Smooth muscle cell (in vitro differentiated cells): ENCODE results near the gene TIFAB. TPM values are rescaled to one million over a fixed set of nuclear protein-coding genes. Genes with fewer than 3 reads are reported as not detected.
A peak's percentile ranks its signal among the peaks of the same experiment; 100 is the strongest.

ENCODE experiments used
- DNase-seq: peaks from one replicate; lab custom pipeline; 2025; ENCODE audit not compliant: unreplicated experiment; lab: John Stamatoyannopoulos, UW
- H2AFZ ChIP-seq: fragments of 200-600 bp; sonication (generic); 2 replicates; pipeline ENCODE4 v1.6.0; 2016; ENCODE audit warnings: antibody characterized with exemption, low read depth, mild to moderate bottlenecking
- H3F3A ChIP-seq: fragments of 200-600 bp; sonication (generic); 2 replicates; pipeline ENCODE4 v1.6.0; 2017; ENCODE audit warnings: antibody characterized with exemption, low read depth
- H3K27ac ChIP-seq: fragments of 200-600 bp; sonication (generic); 2 replicates; pipeline ENCODE4 v1.5.1; 2016; ENCODE audit warnings: low read depth, mild to moderate bottlenecking
- H3K27me3 ChIP-seq: fragments of 200-600 bp; sonication (generic); 2 replicates; pipeline ENCODE4 v1.6.1; 2016; ENCODE audit warnings: low read depth, mild to moderate bottlenecking
- H3K36me3 ChIP-seq: fragments of 200-600 bp; sonication (generic); 2 replicates; pipeline ENCODE4 v1.5.1; 2016; ENCODE audit warnings: low read depth
- H3K4me1 ChIP-seq: fragments of 200-600 bp; sonication (generic); 2 replicates; pipeline ENCODE4 v1.5.1; 2016; ENCODE audit warnings: low read depth
- H3K4me2 ChIP-seq: fragments of 200-600 bp; sonication (generic); 2 replicates; pipeline ENCODE4 v1.6.0; 2016; ENCODE audit warnings: mild to moderate bottlenecking
- H3K4me3 ChIP-seq: fragments of 200-600 bp; sonication (generic); 2 replicates; pipeline ENCODE4 v1.5.1; 2016; ENCODE audit warnings: mild to moderate bottlenecking
- H3K79me2 ChIP-seq: fragments of 200-600 bp; sonication (generic); 2 replicates; pipeline ENCODE4 v1.6.0; 2016; ENCODE audit warnings: low read depth, mild to moderate bottlenecking
- H3K9ac ChIP-seq: fragments of 200-600 bp; sonication (generic); 2 replicates; pipeline ENCODE4 v1.6.0; 2016; ENCODE audit warnings: low read depth
- H3K9me3 ChIP-seq: fragments of 200-600 bp; sonication (generic); replicated peaks from 2 replicates; pipeline ENCODE4 v1.5.1; 2016; ENCODE audit warnings: low read depth
- H4K20me1 ChIP-seq: fragments of 200-600 bp; sonication (generic); 2 replicates; pipeline ENCODE4 v1.6.0; 2016; ENCODE audit warnings: low read depth
- WGBS: methylation state at CpG from one replicate; pipeline ENCODE4 v1.1.7; 2016; ENCODE audit warnings: low lambda C conversion rate; 5-methylcytosine and 5-hydroxymethylcytosine counted together
- polyA plus RNA-seq: library from polyadenylated mRNA; unstranded; fragments of >200 nt; fragmentation: Nextera tagmentation; extraction: Ambion mirVana; gene quantifications from 2 replicates; pipeline ENCODE4 v1.2.1, GENCODE V29; 2016
- total RNA-seq: library from RNA; depleted of rRNA; stranded (reverse); fragments of >200 nt; gene quantifications from 2 replicates; pipeline ENCODE4 v1.2.3, GENCODE V29; 2014
- TF ChIP-seq, protein P1 (sequence below): fragments of 200-600 bp; sonication (generic); IDR thresholded peaks from 2 replicates; pipeline ENCODE4 v1.5.1; 2017; ENCODE audit warnings: borderline replicate concordance, mild to moderate bottlenecking, antibody characterized with exemption; ENCODE audit not compliant: insufficient read depth, poor library complexity, severe bottlenecking

The TIFAB gene
- total and polyA plus RNA-seq, 2 experiments from 2014 or later = 0.08 TPM; not detected in 1

DNA sequence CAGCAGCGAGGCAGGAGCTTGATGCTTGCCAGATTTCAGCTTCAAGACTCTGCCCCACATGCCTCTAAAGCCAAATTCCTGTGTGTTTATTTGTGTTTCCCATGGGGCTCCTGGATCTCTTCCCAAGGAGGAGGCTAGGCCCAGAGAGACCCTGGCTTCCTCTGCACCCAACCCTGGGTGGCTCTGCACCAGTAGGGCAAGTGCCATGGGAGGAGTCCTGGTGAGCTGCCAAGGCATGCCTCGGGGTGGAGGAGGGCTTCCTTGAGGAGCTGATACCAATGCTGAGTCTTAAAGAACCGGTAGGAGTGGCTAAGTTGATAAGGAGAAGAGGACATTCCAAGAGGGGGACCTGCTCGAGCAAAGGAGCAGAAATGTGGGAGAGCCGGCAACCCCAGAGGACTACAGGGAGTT is 6.8 kb upstream of the TIFAB start:
- 15% methylated on average over 5 of the region's 5 CpGs for WGBS
- Histone ChIP-seq H3F3A (no peaks in the 10 kb centered on the region), H3K9me3 (no peaks in the 10 kb centered on the region), H3K4me1 (no peaks in the 10 kb centered on the region), H3K4me3 (no peak overlapping the region), H3K27me3 (no peaks in the 10 kb centered on the region), H3K79me2 (no peaks in the 10 kb centered on the region), H3K27ac (peak overlapping the region; percentile 13), H4K20me1 (no peaks in the 10 kb centered on the region), H3K9ac (no peak overlapping the region), H3K4me2 (peak overlapping the region; percentile 58), H2AFZ (peak overlapping the region; percentile 54), H3K36me3 (no peaks in the 10 kb centered on the region)
- TF ChIP-seq, protein P1, sequence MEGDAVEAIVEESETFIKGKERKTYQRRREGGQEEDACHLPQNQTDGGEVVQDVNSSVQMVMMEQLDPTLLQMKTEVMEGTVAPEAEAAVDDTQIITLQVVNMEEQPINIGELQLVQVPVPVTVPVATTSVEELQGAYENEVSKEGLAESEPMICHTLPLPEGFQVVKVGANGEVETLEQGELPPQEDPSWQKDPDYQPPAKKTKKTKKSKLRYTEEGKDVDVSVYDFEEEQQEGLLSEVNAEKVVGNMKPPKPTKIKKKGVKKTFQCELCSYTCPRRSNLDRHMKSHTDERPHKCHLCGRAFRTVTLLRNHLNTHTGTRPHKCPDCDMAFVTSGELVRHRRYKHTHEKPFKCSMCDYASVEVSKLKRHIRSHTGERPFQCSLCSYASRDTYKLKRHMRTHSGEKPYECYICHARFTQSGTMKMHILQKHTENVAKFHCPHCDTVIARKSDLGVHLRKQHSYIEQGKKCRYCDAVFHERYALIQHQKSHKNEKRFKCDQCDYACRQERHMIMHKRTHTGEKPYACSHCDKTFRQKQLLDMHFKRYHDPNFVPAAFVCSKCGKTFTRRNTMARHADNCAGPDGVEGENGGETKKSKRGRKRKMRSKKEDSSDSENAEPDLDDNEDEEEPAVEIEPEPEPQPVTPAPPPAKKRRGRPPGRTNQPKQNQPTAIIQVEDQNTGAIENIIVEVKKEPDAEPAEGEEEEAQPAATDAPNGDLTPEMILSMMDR = no peak
- no peak for DNase-seq

DNA sequence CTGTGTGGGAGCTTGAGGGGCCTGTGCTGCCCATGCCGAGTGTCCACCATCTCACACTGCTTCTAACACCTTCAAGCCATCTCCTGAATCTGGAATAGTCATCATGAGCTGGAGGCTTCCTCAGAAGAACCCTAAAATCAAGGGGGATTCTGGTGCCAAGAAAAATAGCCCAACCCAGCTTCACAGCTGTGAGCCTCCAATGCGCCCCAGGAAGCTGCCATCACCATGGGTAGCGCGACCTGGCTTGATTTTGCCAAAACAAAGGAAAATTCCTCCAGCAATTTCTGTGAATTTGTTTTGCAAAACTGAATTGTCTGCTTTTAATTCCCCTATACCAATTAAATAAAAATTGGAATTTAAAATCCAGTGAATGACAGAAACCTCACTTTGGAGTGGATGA is 6.2 kb upstream of the TIFAB start:
- Histone ChIP-seq H3K4me3 (no peak overlapping the region), H2AFZ (no peak overlapping the region), H3K27ac (peak overlapping the region; percentile 13), H3K4me2 (peak overlapping the region; percentile 58), H3K9ac (no peak overlapping the region), H3F3A (no peaks in the 10 kb centered on the region), H3K9me3 (no peaks in the 10 kb centered on the region), H3K79me2 (no peaks in the 10 kb centered on the region), H4K20me1 (no peaks in the 10 kb centered on the region), H3K4me1 (no peaks in the 10 kb centered on the region), H3K27me3 (no peaks in the 10 kb centered on the region), H3K36me3 (no peaks in the 10 kb centered on the region)
- TF ChIP-seq, protein P1 = no peak
- DNase-seq = no peak
- 97% methylated on average over 4 of the region's 4 CpGs for WGBS

DNA sequence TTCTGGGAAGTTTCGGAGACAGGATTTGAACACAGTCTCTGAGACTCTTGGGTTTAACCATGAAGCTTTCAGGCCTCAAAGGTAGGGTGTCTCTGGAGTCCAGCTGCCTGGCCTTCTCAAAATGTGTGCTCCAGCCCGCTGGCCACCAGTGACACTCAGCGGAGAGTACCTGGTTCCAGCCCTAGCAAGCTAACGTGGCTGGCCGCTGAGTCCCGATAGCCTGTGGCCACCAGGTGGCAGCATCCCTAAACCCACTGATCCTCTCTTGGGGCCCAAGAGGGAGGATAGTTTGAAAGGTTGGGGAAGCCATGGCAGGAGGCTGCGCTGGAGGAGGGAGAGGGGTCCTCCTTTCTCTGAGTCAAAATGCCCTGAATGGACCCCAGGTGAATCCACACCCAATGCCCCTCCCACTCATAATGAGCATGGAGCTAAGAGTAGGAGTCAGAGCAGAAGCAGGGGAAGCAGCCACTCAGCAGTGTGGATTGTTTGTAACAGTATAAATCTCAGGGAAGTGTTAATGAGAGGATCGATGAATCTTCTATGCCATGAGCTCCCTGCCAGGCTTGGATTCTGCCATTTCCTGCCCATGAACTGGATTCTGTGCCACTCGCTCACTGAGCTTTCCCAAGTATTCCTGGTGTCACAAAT is 5.4 kb upstream of the TIFAB start:
- Histone ChIP-seq H3K27ac (no peak overlapping the region), H3K27me3 (no peaks in the 10 kb centered on the region), H3K9ac (no peak overlapping the region), H3K4me3 (no peak overlapping the region), H3F3A (no peaks in the 10 kb centered on the region), H3K36me3 (no peaks in the 10 kb centered on the region), H2AFZ (no peak overlapping the region), H3K4me1 (no peaks in the 10 kb centered on the region), H3K4me2 (no peak overlapping the region), H3K79me2 (no peaks in the 10 kb centered on the region), H4K20me1 (no peaks in the 10 kb centered on the region), H3K9me3 (no peaks in the 10 kb centered on the region)
- TF ChIP-seq, protein P1 = peak; percentile 73
- no peak for DNase-seq
- 57% methylated on average over 9 of the region's 9 CpGs for WGBS
